K562 (cell line): ENCODE measurements around the gene GEMIN5. TPM values are rescaled to one million over a fixed set of nuclear protein-coding genes. Genes with fewer than 3 reads are reported as not detected.

Experiments used
- BRF1 ChIP-seq: IDR thresholded peaks from 3 replicates; pipeline ENCODE4 v1.6.1; 2011; ENCODE audit warnings: borderline replicate concordance, mild to moderate bottlenecking; ENCODE audit not compliant: insufficient read length; ENCODE audit errors: extremely low read depth
- CREM ChIP-seq: IDR thresholded peaks from 2 replicates; pipeline ENCODE4 v1.6.1; 2014; ENCODE audit warnings: antibody characterized with exemption, low read depth
- DNMT1 ChIP-seq: fragments of 450-650 bp; IDR thresholded peaks from 2 replicates; pipeline ENCODE4 v1.6.1; 2016; ENCODE audit warnings: antibody characterized with exemption, mild to moderate bottlenecking
- E2F1 ChIP-seq: sonication (generic); formaldehyde crosslinking; IDR thresholded peaks from 2 replicates; pipeline ENCODE4 v1.8.1; 2023; ENCODE audit warnings: mild to moderate bottlenecking, missing genetic modification reagents, moderate library complexity
- ESRRA ChIP-seq: fragments of 450-650 bp; IDR thresholded peaks from 2 replicates; pipeline ENCODE4 v1.6.1; 2014; ENCODE audit warnings: low read depth, mild to moderate bottlenecking, moderate library complexity, borderline replicate concordance
- HMGXB4 ChIP-seq: sonication (generic); formaldehyde crosslinking; IDR thresholded peaks from 2 replicates; pipeline ENCODE4 v1.8.1; 2023; ENCODE audit warnings: mild to moderate bottlenecking, missing genetic modification reagents
- HNRNPL ChIP-seq: fragments of 200-400 bp; formaldehyde crosslinking; IDR thresholded peaks from 2 replicates; pipeline ENCODE4 v1.6.1; 2017; ENCODE audit warnings: low read depth, mild to moderate bottlenecking, low read length
- ILF3 ChIP-seq: fragments of 450-650 bp; IDR thresholded peaks from 2 replicates; pipeline ENCODE4 v1.6.1; 2018; ENCODE audit warnings: antibody characterized with exemption, mild to moderate bottlenecking, moderate library complexity, borderline replicate concordance
- MECOM ChIP-seq: fragments of 250-450 bp; sonication (Bioruptor Pico); IDR thresholded peaks from 2 replicates; pipeline ENCODE4 v1.8.0; 2022; ENCODE audit warnings: inconsistent platforms
- MTA1 ChIP-seq: fragments of 450-650 bp; IDR thresholded peaks from 2 replicates; pipeline ENCODE4 v1.6.1; 2017; ENCODE audit warnings: borderline replicate concordance
- NCOA4 ChIP-seq: fragments of 450-650 bp; IDR thresholded peaks from 2 replicates; pipeline ENCODE4 v1.6.1; 2018; ENCODE audit warnings: mild to moderate bottlenecking; ENCODE audit not compliant: partially characterized antibody
- NCOA6 ChIP-seq: fragments of 450-650 bp; IDR thresholded peaks from 2 replicates; pipeline ENCODE4 v1.6.1; 2017; ENCODE audit warnings: mild to moderate bottlenecking
- NFIC ChIP-seq: fragments of 450-650 bp; IDR thresholded peaks from 2 replicates; pipeline ENCODE4 v1.6.1; 2017; ENCODE audit warnings: mild to moderate bottlenecking, inconsistent platforms
- NONO ChIP-seq, 2 experiments: fragments of 200-400 bp in 1 of 2; fragments of 450-650 bp in 1 of 2; formaldehyde crosslinking in 1 of 2; IDR thresholded peaks; 2 replicates each; pipeline ENCODE4 v1.6.1; 2017; ENCODE audit warnings: low read depth in 2 of 2, mild to moderate bottlenecking in 2 of 2, moderate library complexity in 2 of 2, low read length in 1 of 2
- NR2C1 ChIP-seq, 2 experiments: fragments of 450-650 bp; IDR thresholded peaks; 2 replicates each; pipeline ENCODE4 v1.6.1; 2017; ENCODE audit warnings: mild to moderate bottlenecking in 2 of 2, antibody characterized with exemption in 1 of 2, inconsistent platforms in 1 of 2, missing compliant biosample characterization in 1 of 2, missing genetic modification characterization in 1 of 2
- POLR3G ChIP-seq: IDR thresholded peaks from 2 replicates; pipeline ENCODE4 v1.6.1; 2011; ENCODE audit not compliant: insufficient read length, insufficient replicate concordance; ENCODE audit errors: extremely low read depth
- PRMT5 ChIP-seq: sonication (generic); formaldehyde crosslinking; IDR thresholded peaks from 2 replicates; pipeline ENCODE4 v1.5.0; 2020; ENCODE audit warnings: missing genetic modification reagents
- RAD51 ChIP-seq: fragments of 450-650 bp; IDR thresholded peaks from 2 replicates; pipeline ENCODE4 v1.7.1; 2016; ENCODE audit warnings: low read depth, mild to moderate bottlenecking, borderline replicate concordance
- SMAD4 ChIP-seq: fragments of 250-450 bp; sonication (Bioruptor Pico); conservative IDR thresholded peaks from 2 replicates; pipeline ENCODE4 v1.8.0; 2021; ENCODE audit warnings: inconsistent platforms, mild to moderate bottlenecking, moderate library complexity
- SMARCA4 ChIP-seq: fragments of 450-650 bp; IDR thresholded peaks from 2 replicates; pipeline ENCODE4 v1.6.1; 2016
- SP1 ChIP-seq: sonication (generic); formaldehyde crosslinking; IDR thresholded peaks from 2 replicates; pipeline ENCODE4 v1.8.1; 2022; ENCODE audit warnings: mild to moderate bottlenecking, missing genetic modification reagents
- SUPT5H ChIP-seq: fragments of 450-650 bp; IDR thresholded peaks from 2 replicates; pipeline ENCODE4 v1.6.1; 2016
- U2AF1 ChIP-seq: fragments of 200-400 bp; formaldehyde crosslinking; optimal IDR thresholded peaks from 2 replicates; pipeline ENCODE3; 2017; ENCODE audit warnings: mild to moderate bottlenecking, low read depth, low read length, moderate library complexity
- ZBTB1 ChIP-seq: sonication (generic); formaldehyde crosslinking; IDR thresholded peaks from 2 replicates; pipeline ENCODE4 v1.8.1; 2023; ENCODE audit warnings: missing genetic modification reagents, low read depth, mild to moderate bottlenecking, borderline replicate concordance
- ZFP36 ChIP-seq: fragments of 150-350 bp; IDR thresholded peaks from 2 replicates; pipeline ENCODE4 v1.6.1; 2018; ENCODE audit warnings: low read length, low read depth; ENCODE audit not compliant: partially characterized antibody
- ZNF217 ChIP-seq: sonication (generic); formaldehyde crosslinking; IDR thresholded peaks from 2 replicates; pipeline ENCODE4 v1.8.0; 2022; ENCODE audit warnings: mild to moderate bottlenecking, missing genetic modification reagents
- ZNF436 ChIP-seq: fragments of 250-450, 450-650 bp; sonication (Bioruptor Pico); formaldehyde crosslinking; IDR thresholded peaks from 2 replicates; pipeline ENCODE4 v1.7.0; 2020; ENCODE audit warnings: mild to moderate bottlenecking
- ZNF696 ChIP-seq: fragments of 250-450 bp; sonication (Bioruptor Pico); conservative IDR thresholded peaks from 2 replicates; pipeline ENCODE4 v1.4.0; 2020; ENCODE audit warnings: mild to moderate bottlenecking, moderate library complexity
- ZNF717 ChIP-seq: fragments of 250-450 bp; sonication (Bioruptor Pico); IDR thresholded peaks from 2 replicates; pipeline ENCODE4 v1.5.0; 2021
- ZNF766 ChIP-seq: fragments of 200-800 bp; sonication (Bioruptor generic); conservative IDR thresholded peaks from 2 replicates; pipeline ENCODE4 v1.6.1; 2016; ENCODE audit warnings: missing genetic modification characterization, missing compliant biosample characterization
- polyA plus RNA-seq, 8 experiments: library from polyadenylated mRNA; depleted of rRNA in 4 of 8; stranded (reverse) in 5 of 8; unstranded in 3 of 8; fragments of >200 nt; fragmentation: Nextera tagmentation in 2 of 8; fragmentation: Illumina TruSeq in 1 of 8; extraction: Ambion mirVana in 2 of 8; extraction: Trizol in 1 of 8; gene quantifications; 2 replicates each; pipeline versions ENCODE4 v1.2.1 to v1.2.3, GENCODE V29; 2011 to 2014; ENCODE audit warnings: inconsistent platforms in 1 of 8, missing spikeins in 1 of 8
- total RNA-seq, 7 experiments: library from RNA; depleted of rRNA in 6 of 7; stranded (reverse); fragments of >200 nt in 6 of 7; fragmentation: Illumina TruSeq in 2 of 7; extraction: Trizol in 2 of 7; gene quantifications; 2 replicates each; pipeline versions ENCODE4 v1.2.1 to v1.2.3, GENCODE V29; 2011 to 2021; ENCODE audit warnings: low replicate concordance in 1 of 7

GEMIN5 gene
- total and polyA plus RNA-seq, 9 of the 15 experiments (the other 6 are each of a cell fraction or from before 2014, with no cell fraction given): 10.3 to 48.2 (median 34.7) TPM

GRCh38 chr5:154937718-154938466, at the start of gene GEMIN5 (continued):
- TF ChIP-seq NFIC (no peak), SP1 (CRISPR knock-in tag) (peak; percentile 95), E2F1 (CRISPR knock-in tag) (0 out of 2 replicates have a peak, but pooled peaks have one; percentile 42), NCOA4 (no peak), ILF3 (no peak), SMAD4 (peak; percentile 56; the same call in 1 of the 2 replicates), NONO (IDR thresholded peaks at IDR 0.05; ENCODE audit: low read depth in 2 of 2, low read length in 1 of 2) (no peak), DNMT1 (no peak), MTA1 (no peak), HNRNPL (no peak), MECOM (no peak), HMGXB4 (no peak), ZNF717 (no peak), ZBTB1 (peak; percentile 56; the same call in 1 of the 2 replicates), NCOA6 (no peak), POLR3G (no peak), ZNF436 (CRISPR knock-in tag) (no peak), NR2C1 (IDR thresholded peaks at IDR 0.05) (no peak), NR2C1 (tag; IDR thresholded peaks at IDR 0.05) (no peak), SMARCA4 (no peak), U2AF1 (peak; percentile 29), ZFP36 (peak; percentile 8), ZNF217 (CRISPR knock-in tag) (no peak), RAD51 (no peak), CREM (peak; percentile 84), SUPT5H (peak; percentile 71), ZNF766 (CRISPR knock-in tag) (no peak), BRF1 (no peak), PRMT5 (no peak), ZNF696 (CRISPR knock-in tag) (no peak), ESRRA (no peak)
